RWPE1 (cell line): ENCODE measurements around the gene ZNF280D.

ENCODE experiments used
- CTCF ChIA-PET: fragments of 350-600 bp; sonication (Branson Sonifier 250); formaldehyde crosslinking; extraction: SDS; loops from one replicate; lab custom pipeline; 2021; lab: Yijun Ruan, JAX
- POLR2A ChIA-PET: fragments of 400-600 bp; formaldehyde crosslinking; extraction: SDS; loops from one replicate; lab custom pipeline; 2020; ENCODE audit warnings: antibody characterized with exemption; ENCODE audit not compliant: low non-redundant PET; lab: Yijun Ruan, JAX
- DNase-seq: peaks from one replicate; pipeline ENCODE4 v3.0.0; 2012; ENCODE audit warnings: low spot score
- H3K27ac ChIP-seq: fragments of 450-650 bp; 2 replicates; pipeline ENCODE4 v1.5.1; 2017
- TF ChIP-seq, protein P1 (sequence below): fragments of 450-650 bp; conservative IDR thresholded peaks from 2 replicates; pipeline ENCODE4 v1.5.1; 2017; ENCODE audit warnings: low read depth, mild to moderate bottlenecking

Gene ZNF280D

DNA sequence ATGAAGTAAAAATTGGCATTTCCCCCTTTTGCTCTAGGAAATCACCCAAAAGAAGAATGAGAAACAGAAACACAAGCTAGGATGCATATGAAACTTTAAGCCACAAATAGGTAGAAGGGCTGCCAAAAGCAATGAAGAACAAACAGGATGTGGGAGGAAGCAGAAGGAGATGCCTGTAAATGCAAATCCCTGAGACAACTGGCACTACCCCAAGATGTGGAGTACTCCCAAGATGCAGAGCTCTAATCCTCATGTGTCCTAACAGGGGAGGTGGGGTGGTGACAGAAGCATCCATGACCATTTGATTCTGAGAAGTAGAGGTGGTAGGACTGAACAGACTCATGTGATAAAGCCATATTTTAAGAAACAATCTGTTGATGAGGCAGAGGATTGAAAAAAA, 31.9 kb upstream of the ZNF280D start:
- CTCF ChIA-PET, result no interaction called here
- POLR2A ChIA-PET, result no interaction called here
- no peak for DNase-seq
- TF ChIP-seq, protein P1, sequence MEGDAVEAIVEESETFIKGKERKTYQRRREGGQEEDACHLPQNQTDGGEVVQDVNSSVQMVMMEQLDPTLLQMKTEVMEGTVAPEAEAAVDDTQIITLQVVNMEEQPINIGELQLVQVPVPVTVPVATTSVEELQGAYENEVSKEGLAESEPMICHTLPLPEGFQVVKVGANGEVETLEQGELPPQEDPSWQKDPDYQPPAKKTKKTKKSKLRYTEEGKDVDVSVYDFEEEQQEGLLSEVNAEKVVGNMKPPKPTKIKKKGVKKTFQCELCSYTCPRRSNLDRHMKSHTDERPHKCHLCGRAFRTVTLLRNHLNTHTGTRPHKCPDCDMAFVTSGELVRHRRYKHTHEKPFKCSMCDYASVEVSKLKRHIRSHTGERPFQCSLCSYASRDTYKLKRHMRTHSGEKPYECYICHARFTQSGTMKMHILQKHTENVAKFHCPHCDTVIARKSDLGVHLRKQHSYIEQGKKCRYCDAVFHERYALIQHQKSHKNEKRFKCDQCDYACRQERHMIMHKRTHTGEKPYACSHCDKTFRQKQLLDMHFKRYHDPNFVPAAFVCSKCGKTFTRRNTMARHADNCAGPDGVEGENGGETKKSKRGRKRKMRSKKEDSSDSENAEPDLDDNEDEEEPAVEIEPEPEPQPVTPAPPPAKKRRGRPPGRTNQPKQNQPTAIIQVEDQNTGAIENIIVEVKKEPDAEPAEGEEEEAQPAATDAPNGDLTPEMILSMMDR, result no peak
- H3K27ac ChIP-seq, result no peak overlapping the region

DNA sequence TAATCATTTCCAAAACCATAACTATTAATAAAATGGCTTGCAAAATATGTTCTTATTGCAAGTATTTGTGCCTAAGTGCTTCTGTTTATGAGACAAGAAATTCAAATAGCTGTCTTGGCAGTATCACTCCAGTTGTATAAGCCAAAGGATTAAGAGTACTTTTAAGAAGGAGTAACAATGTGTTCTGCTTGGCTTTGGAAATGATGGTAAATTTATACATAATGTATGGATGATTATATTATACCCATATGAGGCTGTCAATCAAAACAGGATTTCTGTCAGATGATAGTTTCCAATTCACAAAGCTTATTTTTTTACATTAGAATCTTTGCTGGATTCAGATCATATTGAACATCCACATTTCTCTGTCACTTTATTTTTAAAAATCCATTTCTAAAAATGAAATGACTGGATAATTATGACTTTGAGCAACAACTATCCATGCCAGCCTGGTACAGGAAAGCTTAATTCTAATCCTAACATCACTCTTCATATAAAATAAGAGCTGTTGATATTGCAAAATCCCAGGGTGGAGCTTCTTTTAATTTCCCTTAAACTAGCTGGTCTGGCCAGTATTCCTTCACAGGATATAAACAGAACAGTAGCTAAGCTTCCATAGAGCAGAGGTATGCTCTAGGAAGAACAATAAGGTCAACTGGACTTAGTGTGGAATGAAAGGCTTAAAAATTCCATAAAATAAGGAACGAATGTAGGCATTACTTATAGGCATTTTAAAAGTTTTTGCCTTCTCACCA, 30.0 kb upstream of the ZNF280D start:
- CTCF ChIA-PET, result no interaction called here
- POLR2A ChIA-PET, result interaction anchor here (0.6 kb wide), 1 partner anchor 180 kb away, joined by 3 read pairs; no protein-coding TSS in a partner anchor
- H3K27ac ChIP-seq, result no peak overlapping the region
- TF ChIP-seq, protein P1, result no peak
- DNase-seq, result no peak

- TF ChIP-seq, protein P1, result no peak
These were observed 26.9 kb upstream of the ZNF280D start for GRCh38 chr15:56760186-56760585.

GRCh38 chr15:56759450-56759845, 26.1 kb upstream of the ZNF280D start:
- CTCF ChIA-PET, result interaction anchor here (0.6 kb wide), 2 partner anchors 62 to 1312 kb away, joined by 3 read pairs; no protein-coding TSS in a partner anchor
- no peak overlapping the region for H3K27ac ChIP-seq
- peak; percentile 35 for DNase-seq
- TF ChIP-seq, protein P1, result no peak
- POLR2A ChIA-PET, result no interaction called here

More at GRCh38 chr15:56760186-56760585, 26.9 kb upstream of the ZNF280D start:
- no peak overlapping the region for H3K27ac ChIP-seq
- ChIA-PET CTCF (interaction anchor here (0.6 to 0.7 kb wide), 2 partner anchors 62 to 65 kb away, joined by 3 read pairs; no protein-coding TSS in a partner anchor), POLR2A (no interaction called here)
- DNase-seq, result peak; percentile 8

GRCh38 chr15:56758770-56759449, 25.6 kb upstream of the ZNF280D start:
- TF ChIP-seq, protein P1, result no peak
- POLR2A ChIA-PET, result no interaction called here
- no peak overlapping the region for H3K27ac ChIP-seq
- DNase-seq, result peak; percentile 46
- CTCF ChIA-PET, result interaction anchor here (0.6 kb wide), 1 partner anchor 1312 kb away, joined by 3 read pairs; no protein-coding TSS in a partner anchor

GRCh38 chr15:56757875-56758274, 24.6 kb upstream of the ZNF280D start:
- POLR2A ChIA-PET, result no interaction called here
- CTCF ChIA-PET, result no interaction called here
- H3K27ac ChIP-seq, result no peak overlapping the region
- TF ChIP-seq, protein P1, result no peak
- no peak for DNase-seq
